Islet precursor cell (in vitro differentiated cells): ENCODE data around the gene DPY19L2.
A peak's percentile ranks its signal among the peaks of the same experiment; 100 is the strongest.
"Not testable (repeated sequence)": the region's sequence is repeated elsewhere in the genome, so short reads cannot be mapped to it uniquely, and the experiment has no call there.

Experiments used
- DNase-seq: peaks from one replicate; pipeline ENCODE4 v3.0.0-alpha.2; 2018

DPY19L2 gene

GRCh38 chr12:63658501-63658900 lies 9.8 kb downstream of the DPY19L2 start:
- DNase-seq: not testable (repeated sequence)

DNA sequence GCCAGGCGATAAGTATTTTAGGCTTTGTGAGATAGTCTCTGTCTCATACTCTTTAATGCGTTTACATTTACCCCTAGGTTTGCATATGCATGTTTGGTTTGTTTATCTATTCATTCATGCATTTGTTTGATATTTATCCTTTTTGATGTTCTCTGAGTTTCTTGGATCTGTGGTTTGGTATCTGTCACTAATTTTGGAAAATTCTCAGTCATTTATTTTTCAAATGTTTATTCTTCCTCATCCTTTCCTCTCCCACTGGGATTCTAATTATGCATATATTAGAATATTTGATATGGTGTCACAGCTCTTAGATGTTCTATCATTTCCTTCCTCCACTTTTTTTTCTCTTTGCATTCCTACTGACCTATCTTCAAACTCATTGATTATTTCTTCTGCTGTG lies 11.9 kb downstream of the DPY19L2 start:
- DNase-seq: not testable (repeated sequence)

GRCh38 chr12:63655543-63656257 lies 12.6 kb downstream of the DPY19L2 start:
- not testable (repeated sequence) for DNase-seq

DNA sequence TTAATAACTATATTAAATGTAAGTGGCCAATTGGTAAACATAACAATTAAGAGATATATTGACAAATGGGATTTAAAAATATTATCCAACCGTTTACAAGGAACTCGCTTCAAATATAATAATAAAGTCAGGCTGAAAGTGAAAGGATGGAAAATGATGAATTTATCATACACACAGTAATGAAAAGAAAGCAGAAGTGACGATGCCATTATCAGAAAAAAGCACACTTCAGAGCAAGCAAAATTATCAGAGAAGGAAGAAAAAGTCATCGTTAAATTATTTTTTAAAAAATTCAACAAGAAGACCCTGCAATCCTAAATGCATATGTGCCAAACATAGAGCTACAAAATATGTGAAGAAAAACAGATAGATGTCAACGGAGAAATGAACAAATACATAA lies 13.8 kb downstream of the DPY19L2 start:
- DNase-seq: not testable (repeated sequence)

DNA sequence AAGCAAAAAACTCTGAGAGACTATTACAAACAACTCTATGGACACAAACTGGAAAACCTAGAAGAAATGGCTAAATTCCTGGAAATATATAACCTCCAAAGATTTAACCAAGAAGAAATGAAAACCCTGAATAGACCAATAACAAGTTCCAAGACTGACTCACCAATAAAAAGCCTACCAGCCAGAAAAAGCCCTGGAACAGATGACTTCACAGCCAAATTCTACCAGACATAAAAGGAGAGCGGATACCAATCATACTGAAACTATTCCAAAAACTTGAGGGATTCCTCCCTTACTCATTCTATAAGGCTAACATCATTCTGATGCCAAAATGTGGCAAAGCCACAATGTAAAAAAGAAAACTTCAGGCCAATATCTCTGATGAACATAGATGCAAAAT lies 18.8 kb downstream of the DPY19L2 start:
- DNase-seq: not testable (repeated sequence)

- DNase-seq: not testable (repeated sequence)
These were observed 24.7 kb downstream of the DPY19L2 start for GRCh38 chr12:63643381-63644140.

DNA sequence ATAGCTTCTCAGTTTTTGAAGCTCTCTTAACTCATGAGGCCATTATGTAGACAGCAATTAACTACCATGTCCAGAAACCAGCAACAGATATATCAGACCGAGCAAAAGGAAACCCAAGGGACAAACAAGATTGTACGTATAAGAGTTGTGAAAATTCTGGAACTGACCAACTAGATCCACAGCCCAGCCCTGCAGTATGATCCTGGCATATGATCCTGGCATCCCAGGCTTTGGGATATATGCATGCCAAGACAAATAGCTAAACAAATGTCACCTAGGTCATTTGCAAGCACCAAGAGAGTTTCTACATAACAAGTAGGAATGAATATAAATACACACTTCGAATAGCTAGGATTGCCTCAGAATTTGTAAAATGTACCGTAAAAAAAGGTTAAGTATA lies 44.0 kb downstream of the DPY19L2 start:
- DNase-seq: not testable (repeated sequence)

GRCh38 chr12:63615544-63615943 lies 52.7 kb downstream of the DPY19L2 start:
- not testable (repeated sequence) for DNase-seq

DNA sequence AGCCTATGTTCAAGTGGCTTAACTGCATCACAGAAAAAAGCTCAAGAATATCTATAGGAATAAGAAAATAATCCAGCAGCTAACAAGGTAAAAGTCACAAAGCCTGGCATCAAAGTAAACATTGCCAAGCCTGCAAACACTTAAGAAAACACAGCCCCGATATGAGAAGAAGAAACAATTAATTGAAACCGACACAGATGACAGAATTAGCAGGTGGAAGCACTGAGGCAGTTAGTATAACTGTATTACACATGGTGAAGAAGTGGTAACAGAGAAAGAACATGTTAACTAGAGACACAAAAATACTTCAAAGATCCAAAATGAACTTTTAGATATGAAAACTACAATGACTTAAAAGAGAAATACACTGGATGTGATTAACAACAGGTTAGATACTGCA lies 57.0 kb downstream of the DPY19L2 start:
- not testable (repeated sequence) for DNase-seq

- DNase-seq: not testable (repeated sequence)
These were observed 59.0 kb downstream of the DPY19L2 start for GRCh38 chr12:63609281-63609680.

GRCh38 chr12:63604985-63605384 lies 63.3 kb downstream of the DPY19L2 start:
- not testable (repeated sequence) for DNase-seq

- peak; percentile 85 for DNase-seq
These were observed 73.5 kb downstream of the DPY19L2 start for GRCh38 chr12:63594828-63595227.

DNA sequence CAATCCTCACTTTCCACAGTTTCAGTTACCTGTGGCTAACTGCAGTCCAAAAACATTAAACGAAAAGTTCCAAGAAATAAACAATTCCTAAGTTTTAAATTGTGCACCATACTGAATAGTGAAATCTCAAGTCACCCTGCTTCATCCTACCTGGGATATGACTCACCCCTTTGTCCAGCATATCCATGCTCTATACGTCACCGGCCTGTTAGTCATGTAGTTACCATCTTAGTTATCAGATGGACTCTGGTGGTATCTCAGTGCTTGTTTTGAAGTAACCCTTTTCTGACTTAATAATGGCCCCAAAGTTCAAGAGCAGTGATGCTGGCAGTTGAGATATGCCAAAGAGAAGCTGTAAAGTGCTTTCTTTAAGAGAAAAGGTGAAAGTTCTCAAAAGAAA lies 83.9 kb downstream of the DPY19L2 start:
- peak; percentile 71 for DNase-seq

- DNase-seq: not testable (repeated sequence)
These were observed 85.0 kb downstream of the DPY19L2 start for GRCh38 chr12:63583289-63583688.

DNA sequence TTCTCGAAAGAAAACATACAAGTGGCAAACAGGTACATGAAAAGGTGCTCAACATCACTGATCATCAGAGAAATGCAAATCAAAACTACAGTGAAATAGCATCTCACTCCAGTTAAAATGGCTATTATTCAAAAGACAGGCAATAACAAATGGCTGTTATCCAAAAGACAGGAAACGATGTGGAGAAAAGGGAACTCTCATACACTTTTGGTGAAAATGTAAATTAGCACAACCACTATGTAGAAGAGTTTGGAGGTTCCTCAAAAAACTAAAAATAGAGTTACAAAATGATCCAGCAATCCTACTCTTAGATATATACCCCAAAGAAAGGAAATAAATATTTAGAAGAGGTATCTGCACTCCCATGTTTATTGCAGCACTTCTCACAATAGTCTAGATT lies 90.7 kb downstream of the DPY19L2 start:
- not testable (repeated sequence) for DNase-seq

- not testable (repeated sequence) for DNase-seq
These were observed 96.3 kb downstream of the DPY19L2 start for GRCh38 chr12:63572038-63572437.

DNA sequence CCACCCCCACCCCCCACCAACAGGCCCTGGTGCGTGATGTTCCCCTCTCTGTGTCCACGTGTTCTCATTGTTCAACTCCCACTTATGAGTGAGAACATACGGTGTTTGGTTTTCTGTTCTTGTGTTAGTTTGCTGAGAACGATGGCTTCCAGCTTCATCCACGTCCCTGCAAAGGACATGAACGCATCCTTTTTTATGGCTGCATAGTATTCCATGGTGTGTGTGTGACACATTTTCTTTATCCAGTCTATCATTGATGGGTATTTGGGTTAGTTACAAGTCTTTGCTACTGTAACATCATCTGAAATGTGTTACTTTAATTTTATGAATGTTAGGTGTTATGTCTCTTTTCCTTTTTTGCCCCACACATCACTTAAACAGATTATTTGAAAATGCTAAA lies 109.8 kb downstream of the DPY19L2 start:
- DNase-seq: not testable (repeated sequence)

- not testable (repeated sequence) for DNase-seq
These were observed 116.9 kb downstream of the DPY19L2 start for GRCh38 chr12:63551397-63551796.

GRCh38 chr12:63549034-63549433 lies 119.3 kb downstream of the DPY19L2 start:
- DNase-seq: not testable (repeated sequence)

- DNase-seq: not testable (repeated sequence)
These were observed 122.9 kb downstream of the DPY19L2 start for GRCh38 chr12:63545298-63545916.

DNA sequence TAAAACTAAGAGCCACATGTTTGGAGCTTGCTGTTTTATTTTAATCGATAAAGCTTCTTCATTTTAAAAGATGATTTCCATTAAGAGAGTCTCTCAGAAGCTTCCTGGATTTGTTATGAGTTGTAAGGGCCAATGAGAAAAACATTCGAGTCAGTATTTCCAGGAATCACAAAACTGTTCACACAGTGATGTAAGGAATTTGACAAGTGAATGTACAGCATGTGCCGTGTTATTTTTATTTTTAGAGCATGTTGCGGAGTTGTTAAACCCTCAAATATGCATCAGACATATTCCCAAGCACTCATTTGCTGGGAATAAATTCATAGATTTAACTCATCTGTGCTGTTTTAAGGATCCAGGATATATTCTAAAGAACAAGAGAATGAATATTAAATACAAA lies 129.6 kb downstream of the DPY19L2 start:
- not testable (repeated sequence) for DNase-seq

GRCh38 chr12:63537838-63538237 lies 130.5 kb downstream of the DPY19L2 start:
- DNase-seq: not testable (repeated sequence)

DNA sequence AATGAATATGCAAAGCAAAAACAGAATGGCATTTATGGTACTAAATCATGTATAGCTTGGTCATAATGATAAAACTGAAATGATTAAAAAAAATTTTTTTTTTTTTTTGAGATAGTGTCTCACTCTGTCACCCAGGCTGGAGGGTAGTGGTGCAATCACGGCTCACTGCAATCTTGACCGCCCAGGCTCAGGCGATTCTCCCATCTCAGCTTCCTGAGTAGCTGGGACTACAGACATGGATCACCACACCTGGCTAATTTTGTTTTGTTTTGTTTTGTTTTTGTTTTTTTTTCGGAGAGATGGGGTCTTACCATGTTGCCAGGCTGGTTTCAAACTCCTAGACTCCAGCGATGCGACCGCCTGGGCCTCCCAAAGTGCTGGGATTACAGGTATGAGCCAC lies 138.7 kb downstream of the DPY19L2 start:
- not testable (repeated sequence) for DNase-seq

DNA sequence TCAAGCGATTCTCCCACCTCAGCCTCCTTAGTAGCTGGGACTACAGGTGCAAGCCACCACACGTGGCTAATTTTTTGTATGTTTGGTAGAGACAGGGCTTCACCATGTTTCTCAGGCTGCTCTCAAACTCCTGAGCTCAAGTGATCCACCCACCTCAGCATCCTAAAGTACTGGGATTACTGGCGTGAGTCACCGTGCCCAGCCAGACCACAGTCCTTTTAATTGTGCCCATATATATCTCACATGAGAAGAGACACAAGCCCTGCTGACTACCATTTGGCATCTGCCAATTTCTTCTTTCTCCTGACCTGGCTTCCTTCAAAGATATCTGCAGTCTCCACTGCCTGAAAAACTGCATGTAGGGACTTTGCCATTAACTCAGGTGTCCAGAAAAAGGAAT lies 142.5 kb downstream of the DPY19L2 start:
- no peak for DNase-seq
